HEK293 (cell line): Measurements from ENCODE around the gene KDM5A.

Experiments used
- CTCF ChIA-PET: fragments of 350-600 bp; formaldehyde crosslinking; extraction: SDS; loops from one replicate; lab custom pipeline; 2021; ENCODE audit warnings: antibody characterized with exemption; lab: Yijun Ruan, JAX
- POLR2A ChIA-PET: fragments of 300-600 bp; formaldehyde crosslinking; extraction: SDS; loops from one replicate; lab custom pipeline; 2020; ENCODE audit warnings: antibody characterized with exemption, inconsistent platforms; lab: Yijun Ruan, JAX
- H3K27ac ChIP-seq: fragments of 200-500 bp; sonication (Bioruptor generic); 2 replicates; pipeline ENCODE4 v1.5.1; 2014; ENCODE audit warnings: low read depth, low read length, control low read depth, inconsistent platforms; ENCODE audit errors: extremely low read depth
- H3K36me3 ChIP-seq, 2 experiments: fragments of 200-500 bp in 1 of 2; sonication (Bioruptor generic) in 1 of 2; 1 replicate in 1 of 2; 2 replicates in 1 of 2; pipeline ENCODE4 v1.5.1; 2014 to 2017; ENCODE audit warnings: inconsistent platforms in 2 of 2, low read length in 2 of 2; ENCODE audit not compliant: control insufficient read depth in 2 of 2, insufficient read depth in 1 of 2
- H3K4me1 ChIP-seq: fragments of 200-500 bp; sonication (Bioruptor generic); 2 replicates; pipeline ENCODE4 v1.5.1; 2014; ENCODE audit warnings: mild to moderate bottlenecking, low read length, inconsistent platforms; ENCODE audit not compliant: control insufficient read depth, insufficient read depth
- H3K4me3 ChIP-seq: 2 replicates; pipeline ENCODE4 v1.5.1; 2011; ENCODE audit warnings: low read depth, mild to moderate bottlenecking, control low read depth, low read length, moderate library complexity
- H3K9me3 ChIP-seq: fragments of 200-500 bp; sonication (Bioruptor generic); 2 replicates; pipeline ENCODE4 v1.5.1; 2014; ENCODE audit warnings: low read depth, low read length, inconsistent platforms; ENCODE audit not compliant: control insufficient read depth, insufficient read depth
- HOXA7 ChIP-seq: sonication (generic); formaldehyde crosslinking; IDR thresholded peaks from 2 replicates; pipeline ENCODE4 v1.8.1; 2022; ENCODE audit warnings: missing genetic modification reagents, borderline replicate concordance
- OSR2 ChIP-seq: fragments of 450-650 bp; formaldehyde crosslinking; IDR thresholded peaks from 2 replicates; pipeline ENCODE4 v1.5.1; 2016; ENCODE audit warnings: missing biosample characterization, missing genetic modification characterization
- SETDB1 ChIP-seq: IDR thresholded peaks from one replicate; pipeline ENCODE4 v1.6.1; 2017; ENCODE audit warnings: mild to moderate bottlenecking, low read length, moderate library complexity, mixed read lengths; ENCODE audit not compliant: insufficient read length
- ZFP3 ChIP-seq: fragments of 450-650 bp; formaldehyde crosslinking; IDR thresholded peaks from 2 replicates; pipeline ENCODE4 v1.5.1; 2016; ENCODE audit warnings: low read depth, missing biosample characterization, missing genetic modification characterization
- ZNF132 ChIP-seq: fragments of 450-650 bp; formaldehyde crosslinking; IDR thresholded peaks from 2 replicates; pipeline ENCODE4 v1.5.1; 2017; ENCODE audit warnings: missing biosample characterization, missing genetic modification characterization, borderline replicate concordance
- ZNF140 ChIP-seq: fragments of 450-650 bp; formaldehyde crosslinking; IDR thresholded peaks from 2 replicates; pipeline ENCODE4 v1.5.1; 2016; ENCODE audit warnings: missing biosample characterization, missing genetic modification characterization
- ZNF146 ChIP-seq: fragments of 450-650 bp; formaldehyde crosslinking; IDR thresholded peaks from 2 replicates; pipeline ENCODE4 v1.5.1; 2016; ENCODE audit warnings: missing biosample characterization, missing genetic modification characterization
- ZNF155 ChIP-seq: fragments of 450-650 bp; formaldehyde crosslinking; IDR thresholded peaks from 2 replicates; pipeline ENCODE4 v1.5.1; 2016; ENCODE audit warnings: missing biosample characterization, missing genetic modification characterization
- ZNF280C ChIP-seq: fragments of 450-650 bp; formaldehyde crosslinking; IDR thresholded peaks from 2 replicates; pipeline ENCODE4 v1.5.1; 2016; ENCODE audit warnings: missing biosample characterization, missing genetic modification characterization
- ZNF423 ChIP-seq: fragments of 450-650 bp; formaldehyde crosslinking; IDR thresholded peaks from 2 replicates; pipeline ENCODE4 v1.5.1; 2016; ENCODE audit warnings: missing biosample characterization, missing genetic modification characterization
- ZNF548 ChIP-seq: fragments of 450-650 bp; formaldehyde crosslinking; IDR thresholded peaks from 2 replicates; pipeline ENCODE4 v1.5.1; 2016; ENCODE audit warnings: missing biosample characterization, missing genetic modification characterization
- ZNF585B ChIP-seq: fragments of 450-650 bp; formaldehyde crosslinking; IDR thresholded peaks from 2 replicates; pipeline ENCODE4 v1.5.1; 2016; ENCODE audit warnings: missing biosample characterization, missing genetic modification characterization
- ZNF623 ChIP-seq: fragments of 450-650 bp; formaldehyde crosslinking; IDR thresholded peaks from 2 replicates; pipeline ENCODE4 v1.5.1; 2016; ENCODE audit warnings: missing biosample characterization, missing genetic modification characterization
- ZNF701 ChIP-seq: fragments of 450-650 bp; formaldehyde crosslinking; IDR thresholded peaks from 2 replicates; pipeline ENCODE4 v1.5.1; 2016; ENCODE audit warnings: missing biosample characterization, missing genetic modification characterization
- ZNF704 ChIP-seq: fragments of 450-650 bp; formaldehyde crosslinking; IDR thresholded peaks from 2 replicates; pipeline ENCODE4 v1.5.1; 2016; ENCODE audit warnings: missing biosample characterization, missing genetic modification characterization
- ZNF747 ChIP-seq: fragments of 450-650 bp; formaldehyde crosslinking; IDR thresholded peaks from 2 replicates; pipeline ENCODE4 v1.5.1; 2016; ENCODE audit warnings: missing biosample characterization, missing genetic modification characterization
- ZNF843 ChIP-seq: fragments of 450-650 bp; formaldehyde crosslinking; IDR thresholded peaks from 2 replicates; pipeline ENCODE4 v1.5.1; 2016; ENCODE audit warnings: missing biosample characterization, missing genetic modification characterization
- TF ChIP-seq, protein P1 (sequence below): fragments of 450-650 bp; formaldehyde crosslinking; IDR thresholded peaks from 2 replicates; pipeline ENCODE4 v1.5.1; 2016; ENCODE audit warnings: missing biosample characterization, missing genetic modification characterization
- TF ChIP-seq, protein P2 (sequence below): fragments of 450-650 bp; formaldehyde crosslinking; IDR thresholded peaks from 2 replicates; pipeline ENCODE4 v1.5.1; 2016; ENCODE audit warnings: missing biosample characterization, missing genetic modification characterization
- TF ChIP-seq, protein P3 (sequence below): fragments of 450-650 bp; formaldehyde crosslinking; IDR thresholded peaks from 2 replicates; pipeline ENCODE4 v1.5.1; 2016; ENCODE audit warnings: missing biosample characterization, missing genetic modification characterization, borderline replicate concordance
- TF ChIP-seq, protein P4 (sequence below): fragments of 450-650 bp; formaldehyde crosslinking; IDR thresholded peaks from 2 replicates; pipeline ENCODE4; 2016; ENCODE audit warnings: missing biosample characterization, missing genetic modification characterization
- TF ChIP-seq, protein P5 (sequence below): fragments of 450-650 bp; formaldehyde crosslinking; optimal IDR thresholded peaks from 2 replicates; pipeline ENCODE3; 2016; ENCODE audit warnings: missing biosample characterization, mild to moderate bottlenecking, missing genetic modification characterization

Gene KDM5A

GRCh38 chr12:275812-276211, 113.3 kb downstream of the KDM5A start:
- no peak overlapping the region for H3K4me3 ChIP-seq
- H3K27ac ChIP-seq: no peak overlapping the region
- H3K9me3 ChIP-seq: no peaks in the 10 kb centered on the region
- H3K36me3 ChIP-seq: peaks cover 0 to 14% of the 10 kb centered on the region in 2 experiments; a peak in 1 of 3 replicates
- TF ChIP-seq, protein P1, sequence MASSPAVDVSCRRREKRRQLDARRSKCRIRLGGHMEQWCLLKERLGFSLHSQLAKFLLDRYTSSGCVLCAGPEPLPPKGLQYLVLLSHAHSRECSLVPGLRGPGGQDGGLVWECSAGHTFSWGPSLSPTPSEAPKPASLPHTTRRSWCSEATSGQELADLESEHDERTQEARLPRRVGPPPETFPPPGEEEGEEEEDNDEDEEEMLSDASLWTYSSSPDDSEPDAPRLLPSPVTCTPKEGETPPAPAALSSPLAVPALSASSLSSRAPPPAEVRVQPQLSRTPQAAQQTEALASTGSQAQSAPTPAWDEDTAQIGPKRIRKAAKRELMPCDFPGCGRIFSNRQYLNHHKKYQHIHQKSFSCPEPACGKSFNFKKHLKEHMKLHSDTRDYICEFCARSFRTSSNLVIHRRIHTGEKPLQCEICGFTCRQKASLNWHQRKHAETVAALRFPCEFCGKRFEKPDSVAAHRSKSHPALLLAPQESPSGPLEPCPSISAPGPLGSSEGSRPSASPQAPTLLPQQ: no peak
- TF ChIP-seq, protein P2, sequence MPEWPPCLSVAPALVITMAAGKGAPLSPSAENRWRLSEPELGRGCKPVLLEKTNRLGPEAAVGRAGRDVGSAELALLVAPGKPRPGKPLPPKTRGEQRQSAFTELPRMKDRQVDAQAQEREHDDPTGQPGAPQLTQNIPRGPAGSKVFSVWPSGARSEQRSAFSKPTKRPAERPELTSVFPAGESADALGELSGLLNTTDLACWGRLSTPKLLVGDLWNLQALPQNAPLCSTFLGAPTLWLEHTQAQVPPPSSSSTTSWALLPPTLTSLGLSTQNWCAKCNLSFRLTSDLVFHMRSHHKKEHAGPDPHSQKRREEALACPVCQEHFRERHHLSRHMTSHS: no peak
- no peak for TF ChIP-seq ZNF623 (tag by site-specific recombination)
- TF ChIP-seq ZNF146: no peak
- TF ChIP-seq OSR2: no peak
- TF ChIP-seq ZNF423: no peak
- TF ChIP-seq ZNF548: no peak
- TF ChIP-seq ZNF704 (tag by site-specific recombination): no peak
- TF ChIP-seq HOXA7 (CRISPR knock-in tag): no peak
- TF ChIP-seq, protein P3, sequence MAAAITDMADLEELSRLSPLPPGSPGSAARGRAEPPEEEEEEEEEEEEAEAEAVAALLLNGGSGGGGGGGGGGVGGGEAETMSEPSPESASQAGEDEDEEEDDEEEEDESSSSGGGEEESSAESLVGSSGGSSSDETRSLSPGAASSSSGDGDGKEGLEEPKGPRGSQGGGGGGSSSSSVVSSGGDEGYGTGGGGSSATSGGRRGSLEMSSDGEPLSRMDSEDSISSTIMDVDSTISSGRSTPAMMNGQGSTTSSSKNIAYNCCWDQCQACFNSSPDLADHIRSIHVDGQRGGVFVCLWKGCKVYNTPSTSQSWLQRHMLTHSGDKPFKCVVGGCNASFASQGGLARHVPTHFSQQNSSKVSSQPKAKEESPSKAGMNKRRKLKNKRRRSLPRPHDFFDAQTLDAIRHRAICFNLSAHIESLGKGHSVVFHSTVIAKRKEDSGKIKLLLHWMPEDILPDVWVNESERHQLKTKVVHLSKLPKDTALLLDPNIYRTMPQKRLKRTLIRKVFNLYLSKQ (tag by site-specific recombination): no peak
- TF ChIP-seq, protein P4, sequence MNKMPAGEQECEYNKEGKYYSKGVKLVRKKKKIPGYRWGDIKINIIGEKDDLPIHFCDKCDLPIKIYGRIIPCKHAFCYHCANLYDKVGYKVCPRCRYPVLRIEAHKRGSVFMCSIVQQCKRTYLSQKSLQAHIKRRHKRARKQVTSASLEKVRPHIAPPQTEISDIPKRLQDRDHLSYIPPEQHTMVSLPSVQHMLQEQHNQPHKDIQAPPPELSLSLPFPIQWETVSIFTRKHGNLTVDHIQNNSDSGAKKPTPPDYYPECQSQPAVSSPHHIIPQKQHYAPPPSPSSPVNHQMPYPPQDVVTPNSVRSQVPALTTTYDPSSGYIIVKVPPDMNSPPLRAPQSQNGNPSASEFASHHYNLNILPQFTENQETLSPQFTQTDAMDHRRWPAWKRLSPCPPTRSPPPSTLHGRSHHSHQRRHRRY: no peak
- TF ChIP-seq ZFP3 (tag by site-specific recombination): no peak
- TF ChIP-seq ZNF843 (tag by site-specific recombination): no peak
- no peak for TF ChIP-seq ZNF155 (tag by site-specific recombination)
- TF ChIP-seq ZNF280C (tag by site-specific recombination): no peak
- ChIA-PET POLR2A (no interaction called here), CTCF (no interaction called here)
- no peaks in the 10 kb centered on the region; the same call in 1 of the 2 replicates for H3K4me1 ChIP-seq

DNA sequence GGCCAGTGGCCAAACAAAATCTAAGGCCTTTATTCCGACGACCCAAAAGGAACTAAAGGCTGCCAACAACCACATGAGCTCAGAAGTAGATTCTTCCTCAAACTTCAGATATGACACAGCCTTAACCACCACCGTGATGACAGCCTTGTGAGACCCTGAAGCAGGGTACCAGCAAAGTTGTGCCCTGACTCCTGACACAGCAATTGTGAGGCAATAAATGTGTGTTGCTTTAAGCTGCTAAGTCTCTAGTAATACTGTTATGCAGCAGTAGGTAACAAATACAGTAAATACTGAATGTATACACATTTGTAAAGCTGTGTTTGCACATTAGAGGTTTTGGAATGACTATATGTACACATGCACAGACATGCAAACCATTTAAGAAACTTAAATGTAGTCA, 115.7 kb downstream of the KDM5A start:
- ChIA-PET POLR2A (no interaction called here), CTCF (no interaction called here)
- TF ChIP-seq, protein P5, sequence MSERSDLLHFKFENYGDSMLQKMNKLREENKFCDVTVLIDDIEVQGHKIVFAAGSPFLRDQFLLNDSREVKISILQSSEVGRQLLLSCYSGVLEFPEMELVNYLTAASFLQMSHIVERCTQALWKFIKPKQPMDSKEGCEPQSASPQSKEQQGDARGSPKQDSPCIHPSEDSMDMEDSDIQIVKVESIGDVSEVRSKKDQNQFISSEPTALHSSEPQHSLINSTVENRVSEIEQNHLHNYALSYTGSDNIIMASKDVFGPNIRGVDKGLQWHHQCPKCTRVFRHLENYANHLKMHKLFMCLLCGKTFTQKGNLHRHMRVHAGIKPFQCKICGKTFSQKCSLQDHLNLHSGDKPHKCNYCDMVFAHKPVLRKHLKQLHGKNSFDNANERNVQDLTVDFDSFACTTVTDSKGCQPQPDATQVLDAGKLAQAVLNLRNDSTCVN (tag by site-specific recombination): no peak
- no peak for TF ChIP-seq ZNF701
- TF ChIP-seq ZNF140 (tag by site-specific recombination): no peak
- TF ChIP-seq SETDB1: no peak
- no peak for TF ChIP-seq ZNF132
- no peak for TF ChIP-seq ZNF747 (tag by site-specific recombination)
- TF ChIP-seq ZNF585B (tag by site-specific recombination): no peak
- H3K4me3 ChIP-seq: no peak overlapping the region
- H3K36me3 ChIP-seq: peaks cover 0 to 3% of the 10 kb centered on the region in 2 experiments; a peak in 1 of 3 replicates
- no peaks in the 10 kb centered on the region for H3K9me3 ChIP-seq
- H3K27ac ChIP-seq: no peak overlapping the region
- H3K4me1 ChIP-seq: no peaks in the 10 kb centered on the region; the same call in 1 of the 2 replicates
